NCI-H2029 treated with DMSO at 0.1 percent for 48 hours (cell line): ENCODE results near the gene PCK1.

ENCODE experiments used
- DNase-seq: peaks from one replicate; lab custom pipeline; 2025; lab: John Stamatoyannopoulos, UW

The PCK1 gene

DNA sequence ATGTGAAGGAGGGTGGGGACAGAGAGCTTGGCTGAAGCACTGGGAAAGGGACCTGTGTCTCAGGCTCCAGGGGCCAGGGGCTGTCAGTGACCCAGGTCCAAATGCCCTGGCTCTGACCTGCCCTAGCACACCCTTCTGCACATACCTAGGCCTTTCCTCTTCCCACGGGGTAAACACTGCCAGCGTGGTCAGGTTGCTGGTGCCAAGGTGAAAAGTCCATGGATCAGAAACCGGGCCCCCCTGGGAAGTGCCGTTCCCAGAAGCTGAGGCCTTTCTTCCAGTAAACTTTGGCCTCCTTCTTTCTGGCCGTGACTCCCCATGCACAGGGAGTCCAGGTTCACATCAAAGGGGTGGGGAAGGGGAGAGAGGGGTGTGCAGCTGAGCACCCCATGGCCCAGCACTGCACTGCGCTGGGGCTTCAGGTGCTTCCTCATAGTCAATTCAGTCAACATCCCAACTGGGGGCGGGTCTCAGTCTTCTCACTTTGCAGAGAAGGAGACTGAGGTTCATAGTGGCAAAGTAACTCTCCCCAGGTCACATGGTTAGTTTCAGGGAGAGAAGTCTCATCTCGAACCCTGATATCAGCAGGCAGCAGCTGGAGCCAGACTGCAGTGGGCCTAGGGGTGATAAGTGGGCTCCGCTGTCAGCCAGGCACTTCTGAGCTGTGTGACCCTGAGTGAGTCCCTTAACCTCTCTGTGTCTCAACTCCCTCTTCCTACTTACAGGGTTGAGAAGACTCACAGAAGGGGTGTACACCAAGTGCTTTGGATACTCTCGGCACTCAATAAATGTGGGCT is 17.0 kb downstream of the PCK1 start:
- no peak for DNase-seq

- no peak for DNase-seq
Measured at GRCh38 chr20:57578476-57579165, 17.7 kb downstream of the PCK1 start.

- no peak for DNase-seq
Measured at GRCh38 chr20:57579331-57579897, 18.5 kb downstream of the PCK1 start.

- DNase-seq, result no peak
Measured at GRCh38 chr20:57579898-57580447, 19.1 kb downstream of the PCK1 start.

DNA sequence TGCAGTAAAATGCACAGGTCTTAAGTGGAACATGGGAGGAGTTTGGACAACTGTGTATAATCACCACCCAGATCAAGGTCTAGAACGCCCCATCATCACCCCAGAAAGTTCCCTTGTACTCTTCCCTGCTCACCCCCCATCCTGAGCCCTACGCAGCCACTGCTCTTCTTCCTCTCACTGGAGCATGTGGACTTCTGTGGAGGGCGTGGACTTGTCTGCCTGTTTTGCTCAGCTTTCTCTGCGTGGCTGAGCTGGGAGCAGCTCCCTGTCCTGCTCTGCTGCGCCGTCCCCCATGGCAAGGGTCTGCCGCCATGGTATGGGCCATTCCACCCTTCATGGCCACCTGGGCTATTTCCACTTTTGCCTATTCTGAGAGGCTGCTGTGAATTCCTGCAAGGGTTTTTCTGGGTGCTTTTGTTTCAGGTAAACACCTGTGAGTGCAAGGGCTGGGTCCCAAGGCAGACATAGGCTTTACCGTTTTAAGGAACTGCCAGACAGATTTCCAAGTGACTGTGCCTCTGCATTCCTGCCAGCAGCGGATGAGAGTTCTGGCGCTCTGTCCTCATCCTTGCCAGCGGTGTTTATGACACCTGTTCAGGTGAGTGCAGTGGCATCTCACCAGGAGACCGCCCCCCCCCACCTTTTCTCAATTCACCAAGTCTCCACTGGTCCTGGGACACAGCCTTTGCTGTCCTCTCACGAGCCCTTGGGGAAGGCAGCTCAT is 19.7 kb downstream of the PCK1 start:
- no peak for DNase-seq

GRCh38 chr20:57581202-57582028 is 20.5 kb downstream of the PCK1 start:
- DNase-seq, result no peak

GRCh38 chr20:57582029-57582378 is 21.1 kb downstream of the PCK1 start:
- DNase-seq, result no peak

DNA sequence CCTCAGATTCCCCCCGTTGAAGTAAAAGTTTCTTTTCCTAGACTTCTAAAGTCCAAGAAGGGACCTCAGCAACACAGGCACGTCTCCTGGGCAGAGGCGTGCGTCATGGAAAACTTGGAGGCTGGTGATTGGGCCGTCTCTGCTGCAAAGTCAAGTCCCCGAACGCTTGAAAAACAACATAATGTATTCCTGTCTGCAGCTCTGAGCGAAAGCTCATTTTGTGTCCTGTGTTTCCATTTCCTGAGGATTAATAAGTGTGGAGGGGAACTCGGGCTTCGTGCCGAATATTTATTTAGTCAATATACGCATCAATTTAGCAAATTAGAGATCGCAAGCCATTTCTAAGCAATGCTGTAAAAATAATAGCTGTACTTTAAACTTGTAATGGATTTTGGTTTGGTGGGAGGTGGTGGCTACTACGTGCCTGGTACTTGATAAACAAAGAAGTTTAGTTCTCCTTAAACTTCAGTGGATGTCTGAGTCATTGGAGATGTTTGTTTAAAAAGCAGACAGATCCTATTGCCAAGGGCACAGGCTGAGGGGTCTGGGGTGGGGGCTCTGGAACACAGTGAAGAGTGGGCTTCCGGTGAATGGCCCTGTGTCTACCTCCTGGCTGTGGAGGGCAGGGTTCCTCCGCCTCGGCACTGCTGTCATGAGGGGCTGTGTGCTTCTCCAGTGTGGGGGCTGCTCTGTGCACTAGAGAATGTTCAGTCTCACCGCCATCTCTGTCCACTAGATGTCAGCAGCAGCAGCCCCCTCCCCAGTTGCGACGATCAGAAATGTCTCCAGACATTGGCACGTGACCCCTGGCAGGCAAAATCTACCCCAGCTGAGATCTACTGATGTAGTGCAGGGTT is 21.8 kb downstream of the PCK1 start:
- no peak for DNase-seq

GRCh38 chr20:57583289-57584257 is 22.7 kb downstream of the PCK1 start:
- no peak for DNase-seq

DNA sequence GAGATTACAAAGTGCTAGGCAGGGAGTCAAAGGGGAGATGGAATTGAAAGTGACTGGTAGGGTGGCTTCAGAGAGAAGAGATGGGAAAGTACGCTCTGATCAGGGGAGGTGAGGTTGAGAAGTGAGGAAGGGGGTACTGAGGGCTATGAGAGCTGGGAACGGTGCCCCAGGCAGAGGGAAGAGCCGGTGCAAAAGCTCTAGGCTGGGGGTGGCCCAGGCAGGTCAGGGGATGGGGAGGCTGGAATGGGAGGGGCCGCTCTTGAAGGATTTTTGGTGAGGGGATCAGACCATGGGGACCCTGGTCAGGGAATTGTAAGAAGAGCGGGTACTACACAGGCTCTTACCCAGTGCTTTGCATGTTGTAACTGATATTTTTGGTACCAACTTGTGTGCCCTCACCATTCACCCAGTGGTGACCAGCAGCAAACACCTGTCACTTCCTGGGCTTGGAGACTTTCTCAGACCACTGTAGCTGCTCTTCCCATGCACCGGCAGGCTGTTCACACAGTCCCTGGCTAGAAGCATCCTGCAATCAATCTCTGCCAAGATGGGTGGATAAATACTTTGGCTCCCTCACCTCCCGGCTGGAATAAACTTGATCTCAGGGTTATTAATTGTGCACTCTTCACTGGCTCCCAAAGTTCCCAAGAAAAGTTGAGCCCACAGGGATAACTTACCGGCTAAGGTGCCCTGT is 24.0 kb downstream of the PCK1 start:
- no peak for DNase-seq

- DNase-seq, result no peak
Measured at GRCh38 chr20:57585466-57586213, 24.7 kb downstream of the PCK1 start.

DNA sequence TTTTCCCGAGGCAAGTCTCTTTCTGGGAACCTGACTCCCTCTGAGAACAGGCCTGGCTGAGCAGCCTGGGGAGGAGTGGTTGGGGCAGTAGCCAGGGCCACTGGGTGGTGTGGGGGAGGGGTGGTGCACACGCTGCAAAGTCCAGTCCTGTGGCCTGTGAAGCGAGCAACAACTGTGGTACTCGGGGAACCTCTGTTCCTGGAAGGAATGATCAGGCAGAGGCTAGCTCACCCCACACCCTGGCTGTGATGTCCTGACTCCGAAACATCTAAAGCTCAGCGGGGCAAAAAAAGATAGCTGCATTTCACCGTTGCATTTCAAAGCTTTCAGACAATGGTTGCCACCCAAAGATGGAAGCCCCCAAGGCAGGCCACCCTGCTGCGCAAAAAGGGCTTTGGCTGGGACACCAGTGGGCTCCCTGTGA is 25.5 kb downstream of the PCK1 start:
- no peak for DNase-seq

DNA sequence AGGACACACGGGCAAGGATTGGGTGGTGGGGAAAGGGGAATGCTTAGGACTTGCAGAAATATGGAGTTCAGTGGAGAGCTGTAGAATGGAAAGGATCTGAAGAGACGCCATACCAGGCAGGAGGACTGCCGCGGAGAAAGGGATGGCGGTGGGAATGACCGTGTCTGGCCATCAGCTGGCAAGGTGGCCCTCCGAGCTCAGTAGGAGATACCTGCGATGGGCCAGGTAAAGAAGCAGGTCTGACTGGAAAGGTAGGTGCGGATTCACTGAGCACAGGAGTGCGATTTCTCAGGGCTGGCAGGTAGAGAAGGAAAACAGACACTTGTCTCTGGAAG is 26.0 kb downstream of the PCK1 start:
- DNase-seq, result no peak

- no peak for DNase-seq
Measured at GRCh38 chr20:57587278-57587988, 26.5 kb downstream of the PCK1 start.

DNA sequence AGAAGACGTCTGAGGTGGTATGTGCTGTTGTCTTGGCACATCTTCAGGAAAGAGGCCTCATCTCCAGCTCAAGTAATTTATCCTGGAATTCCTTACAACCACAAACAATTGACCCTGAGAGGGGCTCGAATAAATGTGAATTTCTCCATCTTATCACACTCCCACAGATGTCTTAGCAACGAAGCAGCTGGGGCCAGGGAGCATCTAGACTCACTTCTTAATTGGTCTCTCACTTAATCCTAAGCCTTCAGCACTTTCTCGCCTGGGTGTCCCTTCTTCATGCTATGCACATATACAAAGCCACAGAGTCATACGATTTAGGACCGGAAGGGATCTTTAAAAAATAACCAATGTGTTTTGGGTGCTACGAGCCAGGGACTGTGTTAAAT is 27.1 kb downstream of the PCK1 start:
- no peak for DNase-seq

GRCh38 chr20:57588596-57588995 is 27.7 kb downstream of the PCK1 start:
- DNase-seq, result no peak

DNA sequence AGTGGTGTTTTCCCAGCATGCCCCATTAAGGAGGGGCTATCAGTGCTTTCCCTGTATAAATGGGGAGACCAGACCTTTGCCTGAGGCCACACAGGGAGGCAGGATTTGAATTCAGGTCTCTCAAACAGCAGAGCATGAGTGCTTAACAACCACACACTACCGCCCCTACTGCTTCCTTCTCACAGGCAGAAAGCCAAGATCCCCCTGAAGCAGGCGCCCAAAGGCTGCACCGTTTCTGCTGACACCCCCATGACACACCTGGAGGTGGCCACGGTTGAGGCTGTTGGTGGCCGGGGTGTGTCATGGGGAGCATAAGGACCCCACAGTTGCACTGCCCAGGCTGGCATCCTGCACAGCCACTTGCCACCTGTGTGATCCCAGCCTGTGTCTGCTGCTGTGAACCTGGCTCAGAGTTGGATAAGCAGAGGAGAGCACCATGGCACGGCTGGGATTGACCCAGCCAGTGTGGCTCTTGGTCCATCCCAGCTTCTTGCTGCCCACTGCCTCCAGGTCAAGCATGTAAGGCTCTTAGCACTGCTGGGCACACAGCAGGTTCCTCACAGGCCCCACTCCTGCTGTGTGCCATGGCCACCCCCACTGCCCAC is 28.3 kb downstream of the PCK1 start:
- DNase-seq, result no peak
